GM19438 (cell line): Measurements from ENCODE around the gene PDE2A.
"Not testable (repeated sequence)": the region's sequence is repeated elsewhere in the genome, so short reads cannot be mapped to it uniquely, and the experiment has no call there.

Source experiments
- ATAC-seq: cut with Tn5 transposase; IDR thresholded peaks from one replicate; pipeline ENCODE4 v1.9.1; 2021; ENCODE audit warnings: low read depth; ENCODE audit not compliant: unreplicated experiment

Gene PDE2A

DNA sequence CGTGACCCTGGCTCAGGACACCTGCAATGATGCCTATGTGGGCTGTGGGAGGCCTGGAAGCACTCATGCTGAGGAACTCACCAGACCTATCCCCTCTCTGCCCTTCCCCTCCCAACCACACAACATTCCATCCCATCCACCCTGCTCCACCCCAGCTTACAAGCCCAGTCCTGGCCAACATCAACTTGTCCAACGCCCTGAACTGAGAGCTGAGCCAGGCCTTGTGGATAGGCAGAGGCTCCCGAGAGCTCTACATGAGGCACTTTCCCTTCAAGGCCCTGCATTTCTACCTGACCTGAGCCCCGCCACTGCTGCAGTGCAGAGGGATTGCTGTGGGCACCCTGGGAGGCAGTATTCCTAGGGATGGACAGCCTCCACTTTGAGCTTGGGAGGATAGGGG, 112.4 kb downstream of the PDE2A start:
- no peak for ATAC-seq

DNA sequence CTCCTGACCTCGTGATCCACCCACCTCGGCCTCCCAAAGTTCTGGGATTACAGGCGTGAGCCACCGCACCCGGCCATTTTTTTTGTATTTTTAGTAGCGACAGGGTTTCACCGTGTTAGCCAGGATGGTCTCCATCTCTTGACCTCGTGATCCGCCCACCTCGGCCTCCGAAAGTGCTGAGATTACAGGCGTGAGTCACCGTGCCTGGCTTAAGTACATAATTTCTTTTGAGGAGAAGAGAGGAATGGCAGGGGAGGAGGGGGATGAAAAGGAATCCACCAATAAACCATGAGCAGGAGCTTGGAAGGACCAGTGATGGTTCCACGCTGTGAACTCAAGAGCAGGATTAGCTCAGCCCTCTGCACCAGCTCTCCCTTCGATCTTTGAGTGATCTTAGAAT, 113.4 kb downstream of the PDE2A start:
- not testable (repeated sequence) for ATAC-seq

DNA sequence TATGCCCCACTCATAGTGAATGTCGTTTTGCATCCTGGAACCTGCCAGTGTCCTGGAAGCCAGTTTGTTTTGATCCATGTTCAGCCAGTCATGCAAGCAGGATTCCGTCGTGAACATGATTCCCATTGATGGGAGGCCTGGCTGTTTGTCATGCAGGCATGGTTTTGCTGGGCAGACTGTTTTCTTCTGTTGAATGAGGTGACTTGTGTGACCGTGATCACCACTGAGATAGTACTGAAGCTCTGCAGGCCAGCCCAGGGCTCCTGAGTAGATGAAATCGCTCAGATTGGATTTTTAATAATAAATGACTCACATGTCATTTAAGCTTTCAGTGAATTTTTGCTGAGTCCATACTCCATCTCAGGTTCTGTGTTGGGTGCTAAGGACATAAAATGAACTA, 117.8 kb downstream of the PDE2A start:
- ATAC-seq, result no peak

DNA sequence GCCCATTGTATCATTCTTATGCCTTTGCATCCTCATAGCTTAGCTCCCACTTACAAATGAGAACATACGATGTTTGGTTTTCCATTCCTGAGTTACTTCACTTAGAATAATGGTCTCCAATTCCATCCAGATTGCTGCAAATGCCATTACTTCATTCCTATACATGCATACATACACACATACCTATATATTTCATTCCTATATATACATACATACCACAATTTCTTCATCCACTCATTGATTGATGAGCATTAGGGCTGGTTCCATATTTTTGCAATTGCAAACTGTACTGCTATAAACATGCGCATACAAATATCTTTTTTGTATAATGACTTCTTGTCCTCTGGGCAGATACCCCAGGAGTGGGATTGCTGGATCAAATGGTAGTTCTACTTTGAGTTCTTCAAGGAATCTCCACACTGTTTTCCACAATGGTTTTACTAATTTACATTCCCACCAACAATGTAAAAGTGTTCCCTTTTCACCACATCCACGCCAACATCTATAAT, 119.2 kb downstream of the PDE2A start:
- ATAC-seq, result not testable (repeated sequence)

DNA sequence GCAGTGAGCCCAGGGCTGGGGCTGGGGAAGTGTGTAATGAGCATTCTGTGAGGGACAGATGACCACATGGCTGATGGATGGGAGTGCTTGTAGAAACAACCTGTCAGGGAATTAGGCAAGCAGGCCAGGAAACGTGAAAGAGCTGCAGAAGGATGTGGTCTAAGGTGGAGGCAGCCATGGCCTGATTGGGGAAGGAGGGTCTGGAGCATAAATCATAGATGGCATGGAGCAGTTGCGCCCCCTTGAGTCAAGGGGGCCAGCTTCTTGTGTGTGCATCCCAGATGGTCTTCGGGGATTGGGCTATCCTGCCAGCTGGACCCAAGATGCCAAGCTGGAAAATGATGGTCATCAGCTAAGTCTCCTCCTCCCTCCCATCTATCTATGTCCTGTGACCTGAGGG, 120.5 kb downstream of the PDE2A start:
- no peak for ATAC-seq

DNA sequence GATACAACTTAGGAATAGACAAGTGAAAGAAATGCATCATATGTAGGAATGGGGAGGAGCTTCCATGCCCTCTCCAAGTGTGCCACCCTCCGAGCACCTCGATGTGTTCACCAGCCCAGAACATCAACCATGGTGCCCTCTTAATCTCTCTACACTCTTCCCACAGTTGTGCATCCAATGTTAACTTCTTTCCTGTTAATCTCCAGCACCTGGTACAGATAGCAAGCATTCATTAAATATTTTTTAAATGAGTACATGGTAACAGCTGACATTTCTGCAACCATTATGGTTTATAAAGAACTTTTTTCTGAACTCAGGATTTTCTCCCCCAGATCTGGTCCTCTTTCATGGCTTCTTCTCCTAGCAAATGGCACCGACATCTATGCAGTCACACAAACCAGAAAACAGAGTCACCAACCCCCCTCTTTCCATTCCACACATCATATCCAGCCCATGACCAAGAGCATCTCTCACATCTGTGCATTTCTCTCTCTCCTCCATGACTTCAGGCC, 121.8 kb downstream of the PDE2A start:
- no peak for ATAC-seq

DNA sequence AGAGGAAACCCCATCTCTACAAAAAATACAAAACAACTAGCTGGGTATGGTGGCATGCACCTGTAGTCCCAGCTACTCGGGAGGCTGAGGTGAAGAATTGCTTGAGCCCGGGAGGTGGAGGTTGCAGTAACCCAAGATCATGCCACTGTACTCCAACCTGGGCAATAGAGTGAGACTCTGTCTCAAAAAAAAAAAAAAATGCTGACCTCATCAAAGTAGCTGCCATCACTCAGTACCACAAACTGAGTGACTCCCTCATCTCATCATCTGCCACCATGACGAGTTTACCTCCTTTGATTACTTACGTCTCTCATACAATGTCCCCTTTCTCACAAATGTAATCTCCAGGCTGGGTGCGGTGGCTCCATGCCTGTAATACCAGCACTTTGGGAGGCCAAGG, 122.7 kb downstream of the PDE2A start:
- ATAC-seq, result no peak

DNA sequence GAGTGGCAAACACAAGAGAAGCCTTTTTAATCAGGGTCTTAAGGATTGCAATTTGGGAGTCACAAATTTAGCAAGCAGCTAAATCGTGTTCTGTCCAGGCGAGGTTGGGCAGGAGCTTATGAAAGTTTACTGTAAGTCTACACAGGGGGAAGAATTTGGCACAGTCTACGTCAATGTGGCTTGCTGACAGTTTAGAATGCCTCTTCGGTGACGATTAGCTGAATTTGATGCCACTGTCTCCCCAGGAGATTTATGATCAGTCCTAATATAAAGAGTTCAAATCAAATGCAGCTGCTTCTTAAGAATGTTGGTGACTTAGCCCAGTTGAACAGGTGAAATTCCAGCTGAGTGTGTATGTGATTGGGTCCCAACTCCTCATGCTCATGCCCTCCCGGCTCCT, 125.8 kb downstream of the PDE2A start:
- no peak for ATAC-seq

DNA sequence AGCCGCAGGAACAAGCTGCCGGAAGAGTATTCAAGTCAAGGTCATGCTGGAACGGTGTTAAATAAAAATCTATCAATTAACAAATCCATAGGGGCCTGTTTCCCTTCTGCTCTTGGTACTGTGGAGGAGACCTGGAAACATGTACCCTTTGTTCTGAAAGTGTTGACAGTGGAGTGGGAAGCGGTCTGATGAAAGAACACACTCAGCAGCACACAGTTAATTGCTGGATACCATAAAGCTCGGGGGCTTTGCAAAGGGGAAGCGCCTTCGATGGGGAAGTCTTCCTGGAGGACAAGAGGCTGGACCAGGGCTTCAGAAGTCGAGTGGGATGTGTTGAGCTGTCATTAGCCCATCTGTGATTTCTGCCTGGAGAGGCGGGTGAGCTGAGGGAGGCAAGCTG, 127.4 kb downstream of the PDE2A start:
- no peak for ATAC-seq

DNA sequence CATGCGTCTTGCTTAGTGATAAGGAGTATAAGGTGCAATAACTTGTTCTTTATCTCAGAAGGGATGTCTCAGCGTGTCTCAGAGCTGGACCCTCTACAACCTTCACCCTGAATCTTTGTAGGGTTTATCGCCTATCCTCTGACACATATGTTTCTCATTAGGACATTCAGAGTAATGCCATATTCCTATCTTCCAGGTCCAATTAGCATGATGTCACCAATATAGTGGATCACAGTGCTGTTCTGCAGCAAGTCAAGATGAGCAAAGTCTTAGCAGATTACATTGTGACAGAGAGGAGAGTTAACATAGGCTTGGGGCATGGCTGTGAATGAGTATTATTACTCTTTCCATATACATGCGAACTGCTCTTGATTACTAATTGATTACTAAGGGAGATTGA, 129.6 kb downstream of the PDE2A start:
- no peak for ATAC-seq

DNA sequence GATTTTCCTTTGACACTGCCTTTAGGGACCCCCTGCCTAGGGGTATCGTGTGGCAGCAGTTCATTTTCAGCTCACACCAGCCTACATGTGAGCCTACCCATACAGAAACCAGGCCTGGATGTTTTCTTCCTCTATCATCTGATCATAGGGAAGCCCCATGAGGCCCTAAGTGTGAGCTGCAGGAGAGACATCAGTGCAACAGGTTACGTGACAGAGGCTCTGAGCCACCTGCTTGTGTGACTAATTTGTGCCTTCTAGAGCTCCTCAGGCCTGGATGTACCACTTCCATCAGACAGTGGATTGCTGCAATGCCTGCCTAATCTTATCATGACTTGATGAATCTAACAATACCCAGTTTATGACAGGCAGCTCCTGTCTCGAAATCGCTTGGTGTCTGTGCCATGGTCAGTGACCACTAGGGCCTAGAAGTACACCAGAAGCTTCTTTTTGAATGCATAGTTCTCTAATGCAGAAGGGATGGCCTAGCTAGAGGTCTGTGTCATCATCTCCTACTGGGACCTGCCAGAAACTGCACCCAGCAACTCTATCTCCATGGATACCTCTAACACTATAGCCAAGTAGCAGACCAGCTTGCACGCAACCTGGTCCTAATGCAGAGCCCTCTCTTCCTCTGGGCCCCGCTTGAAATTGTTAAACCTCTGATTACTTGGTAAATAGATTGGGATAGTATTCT, 130.2 kb downstream of the PDE2A start:
- no peak for ATAC-seq

DNA sequence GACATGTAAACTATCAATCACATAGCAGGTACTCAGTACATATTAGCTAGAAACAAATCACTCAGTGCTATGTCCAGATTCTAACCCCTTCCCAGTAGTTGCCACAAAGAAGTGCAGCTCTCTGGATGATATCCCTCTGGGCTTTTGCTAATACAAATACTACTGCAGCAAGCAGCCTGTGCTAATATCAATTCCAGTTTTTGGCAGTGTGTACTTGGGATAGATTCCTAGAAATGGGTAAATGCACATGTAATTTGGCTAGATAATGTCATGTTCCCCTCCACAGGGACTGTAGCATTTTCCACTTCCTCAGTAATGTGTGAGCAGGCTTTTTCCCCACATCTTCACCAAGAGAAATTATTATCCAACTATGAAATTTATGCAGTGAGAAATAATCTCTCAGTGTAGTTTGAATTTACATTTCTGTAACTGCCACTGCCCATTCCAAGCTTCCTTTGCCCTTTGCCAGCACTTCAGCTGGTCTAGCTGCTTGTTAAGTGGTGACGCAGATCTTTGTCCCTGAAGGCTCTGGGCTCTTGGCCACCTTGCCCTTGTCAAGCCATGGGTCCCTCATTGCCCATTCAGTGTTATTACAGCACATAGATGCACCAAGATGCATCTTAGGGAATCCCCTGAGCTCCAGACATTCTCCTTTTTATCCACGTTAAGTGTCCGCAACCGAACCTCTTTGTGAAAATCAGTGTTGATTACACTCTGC, 132.8 kb downstream of the PDE2A start:
- no peak for ATAC-seq

DNA sequence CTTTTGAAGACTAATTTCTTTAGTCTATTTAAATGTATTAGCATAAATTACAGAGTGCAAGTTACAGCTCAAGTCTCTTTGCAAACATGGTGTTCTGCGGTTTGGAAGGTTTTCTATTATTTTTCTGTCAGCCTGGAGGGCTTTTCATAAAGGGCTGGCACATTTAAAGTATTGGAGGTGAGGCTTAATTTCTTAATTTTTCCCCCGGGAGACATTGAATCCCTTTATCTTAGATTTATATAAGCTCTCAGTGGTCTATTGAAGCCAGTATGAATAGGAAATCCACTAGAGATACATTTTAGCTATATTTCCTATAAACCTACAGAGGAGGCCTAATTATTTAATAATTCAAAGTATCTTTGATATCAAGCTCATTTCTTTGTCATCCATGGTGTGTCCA, 137.2 kb downstream of the PDE2A start:
- no peak for ATAC-seq

DNA sequence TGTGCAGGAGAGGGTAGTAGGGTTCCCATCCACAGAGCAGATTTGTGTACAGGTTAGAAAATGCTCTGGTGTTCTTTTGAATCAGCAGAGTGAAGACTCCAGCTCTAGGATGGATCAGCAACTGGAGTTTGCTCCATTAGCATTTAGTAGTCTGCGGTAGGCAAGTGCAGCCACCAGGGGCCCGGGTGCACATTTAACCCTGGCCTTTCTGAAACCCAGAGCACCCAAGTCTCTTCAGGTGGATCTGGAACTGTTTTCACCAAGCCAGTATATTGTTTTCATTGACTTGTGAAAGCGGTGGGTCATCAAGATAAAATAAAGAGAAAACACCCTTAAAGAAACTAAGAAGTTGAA, 139.1 kb downstream of the PDE2A start:
- ATAC-seq, result no peak

DNA sequence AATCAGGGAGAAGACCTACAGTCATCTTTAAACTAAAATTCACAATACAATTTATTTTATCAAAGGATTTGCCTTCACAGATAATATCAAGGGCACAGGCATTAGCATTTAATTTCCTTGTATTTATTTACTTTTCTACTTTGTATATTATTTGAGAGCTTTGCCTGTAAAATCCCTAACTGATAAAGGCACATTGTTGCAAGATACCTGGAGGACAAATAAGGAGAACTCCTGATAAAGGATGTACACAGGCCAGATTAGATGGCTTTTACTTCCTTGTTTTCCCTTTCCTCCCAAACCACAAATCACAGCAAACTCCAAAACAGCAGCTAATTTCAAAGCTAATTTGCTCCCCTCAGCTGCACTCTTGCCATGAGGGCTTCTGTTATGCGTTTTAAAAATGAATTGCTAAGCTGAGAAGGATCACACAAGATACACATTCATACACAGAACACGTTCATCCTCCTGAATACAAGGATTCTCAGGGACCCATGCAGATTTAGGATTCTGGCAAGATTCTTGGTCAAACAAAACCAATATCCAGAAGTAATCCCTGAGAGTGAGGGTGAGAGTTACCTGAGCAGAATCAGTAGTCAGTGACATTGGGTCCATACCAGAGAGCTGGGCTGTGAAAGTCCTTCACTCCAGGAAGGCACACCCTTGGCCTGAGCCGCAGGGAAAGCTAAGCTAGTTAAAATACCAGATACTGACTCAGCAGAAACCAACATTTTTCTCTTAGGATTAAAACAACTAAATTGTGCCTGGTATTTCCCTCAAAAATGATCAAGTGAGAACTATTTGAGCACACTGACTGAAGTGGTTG, 139.6 kb downstream of the PDE2A start:
- ATAC-seq, result no peak

DNA sequence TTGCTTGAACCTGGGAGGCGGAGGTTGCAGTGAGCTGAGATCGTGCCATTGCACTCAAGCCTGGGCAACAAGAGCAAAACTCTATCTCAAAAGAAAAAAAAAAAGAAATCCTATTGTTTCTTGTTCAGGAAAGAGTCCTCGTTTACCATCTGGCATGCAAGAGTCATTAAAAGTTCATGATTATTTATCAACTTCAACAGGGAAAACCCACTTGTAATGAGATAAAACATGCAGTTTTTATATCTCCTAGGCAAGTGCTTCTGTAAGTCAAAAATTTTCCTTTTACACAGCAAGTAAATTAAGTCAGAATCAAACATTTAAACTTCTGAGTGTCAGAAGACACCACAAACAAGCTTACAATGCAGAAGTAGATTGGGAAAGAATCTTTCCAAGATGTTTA, 145.2 kb downstream of the PDE2A start:
- no peak for ATAC-seq

DNA sequence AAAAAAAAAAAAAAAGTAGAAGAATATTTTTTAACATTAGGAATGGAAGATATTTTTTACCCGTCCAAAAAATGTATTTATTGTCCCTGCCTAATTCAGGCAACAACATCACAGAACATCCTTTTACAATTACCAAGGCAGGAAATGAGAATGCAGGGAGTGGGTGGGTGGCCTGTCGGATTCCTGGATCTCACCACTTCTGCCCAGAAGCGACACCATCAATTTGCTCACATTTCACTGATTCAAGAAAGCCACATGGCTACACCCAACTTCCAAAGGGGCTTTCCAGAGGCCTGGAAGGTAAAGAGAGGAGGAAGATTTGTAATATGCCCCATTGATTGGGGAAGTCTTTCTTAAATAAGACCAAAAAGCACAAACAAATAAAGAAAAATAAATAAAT, 146.1 kb downstream of the PDE2A start:
- ATAC-seq, result no peak
